GM23338 (cell line): Measurements from ENCODE around the gene LRMDA.

ENCODE experiments used
- CTCF ChIP-seq, 2 experiments: fragments of 200-600 bp in 1 of 2; sonication (generic) in 1 of 2; conservative IDR thresholded peaks; 2 replicates each; pipeline versions ENCODE4 v1.5.1 to v1.6.1; 2016 to 2017; ENCODE audit warnings: antibody characterized with exemption in 2 of 2, low read depth in 2 of 2, mild to moderate bottlenecking in 2 of 2, moderate library complexity in 1 of 2
- POLR2AphosphoS5 ChIP-seq: IDR thresholded peaks from 2 replicates; pipeline ENCODE4 v1.6.1; 2016; ENCODE audit warnings: antibody characterized with exemption, low read depth

- TF ChIP-seq CTCF (conservative IDR thresholded peaks at IDR 0.05; ENCODE audit: low read depth in 2 of 2) = no peak
- TF ChIP-seq POLR2AphosphoS5 = no peak
Observed at GRCh38 chr10:75950307-75950706, 518.9 kb downstream of the LRMDA start.
